Activated CD8-positive, alpha-beta T cell treated with anti-CD3 and anti-CD28 coated beads, Interleukin-2, amount 10 ng/mL, durations not matched to agents 7 days and 5 days (primary cell): ENCODE data around the gene RARG. TPM values are rescaled to one million over a fixed set of nuclear protein-coding genes. Genes with fewer than 3 reads are reported as not detected.

Experiments used
- ATAC-seq: fragments of 150-1000 bp; cut with Tn5 transposase; one replicate; pipeline ENCODE4 v1.10.0; 2021; ENCODE audit warnings: moderate library complexity
- CTCF ChIA-PET: fragments of 350-600 bp; sonication (Branson Sonifier 250); formaldehyde crosslinking; loops from one replicate; lab custom pipeline; 2021; ENCODE audit warnings: antibody characterized with exemption; lab: Charles Lee
- POLR2A ChIA-PET: fragments of 350-600 bp; sonication (Branson Sonifier 250); formaldehyde crosslinking; loops from one replicate; lab custom pipeline; 2021; ENCODE audit warnings: antibody characterized with exemption; lab: Charles Lee
- DNase-seq: peaks from one replicate; pipeline ENCODE4 v3.0.0-alpha.2; 2020
- H3K27ac Mint-ChIP-seq: one replicate; pipeline ENCODE4 v1.8.0; 2021; ENCODE audit warnings: mild to moderate bottlenecking, mixed read lengths
- H3K27me3 Mint-ChIP-seq: one replicate; pipeline ENCODE4 v1.8.0; 2021; ENCODE audit warnings: low read depth, mixed read lengths
- H3K36me3 Mint-ChIP-seq: one replicate; pipeline ENCODE4 v1.8.0; 2021; ENCODE audit warnings: low read depth, mixed read lengths
- H3K4me1 Mint-ChIP-seq: one replicate; pipeline ENCODE4 v1.8.0; 2021; ENCODE audit warnings: low read depth, mixed read lengths
- H3K4me3 Mint-ChIP-seq: one replicate; pipeline ENCODE4 v1.8.0; 2021; ENCODE audit warnings: mild to moderate bottlenecking, mixed read lengths
- H3K9me3 Mint-ChIP-seq: one replicate; pipeline ENCODE4 v1.8.0; 2022; ENCODE audit warnings: mixed read lengths; ENCODE audit not compliant: insufficient read depth
- total RNA-seq, 2 experiments: library from RNA; stranded (reverse); gene quantifications; one replicate each; pipeline ENCODE4 v1.2.3, GENCODE V29; 2021

Gene RARG
- 10 to 100 TPM; 44.1 to 45.9 TPM for total RNA-seq

GRCh38 chr12:53231921-53232645, at the start of gene RARG:
RARG (minus strand) TSS chr12:53232209; CDS start chr12:53227545, 4,664 bp downstream.
- Mint-ChIP-seq H3K4me1 (peaks cover 66% of the 10 kb centered on the region), H3K4me3 (peak within 1 kb of the TSS; percentile 83), H3K27me3 (no peaks in the 10 kb centered on the region), H3K27ac (peak within 1 kb of the TSS; percentile 76), H3K36me3 (peaks cover 1% of the 10 kb centered on the region), H3K9me3 (no peaks in the 10 kb centered on the region)
- POLR2A ChIA-PET = no interaction called here
- CTCF ChIA-PET = interaction anchor here (1.1 to 3.2 kb wide), 4 partner anchors 10 to 19 kb away, joined by 4 to 17 read pairs (median 10); a partner anchor contains a TSS
- ATAC-seq (peak; percentile 76), DNase-seq (peak; percentile 74)

- Mint-ChIP-seq H3K4me1 (peaks cover 4% of the 10 kb centered on the region), H3K36me3 (peaks cover 78% of the 10 kb centered on the region), H3K27me3 (no peaks in the 10 kb centered on the region), H3K27ac (no peak overlapping the region), H3K4me3 (no peak overlapping the region), H3K9me3 (no peaks in the 10 kb centered on the region)
- CTCF ChIA-PET = interaction anchor here (0.6 to 1.2 kb wide), 3 partner anchors 44 to 241 kb away, joined by 3 read pairs; no protein-coding TSS in a partner anchor
- DNase-seq = no peak
- POLR2A ChIA-PET = interaction anchor here (0.7 to 5.2 kb wide), 3 partner anchors 10 to 108 kb away, joined by 3 to 24 read pairs (median 4); partner anchors contain the start of gene ESPL1
- no peak for ATAC-seq
These were observed 48.0 kb upstream of the RARG start for GRCh38 chr12:53279888-53280498.

GRCh38 chr12:53279283-53279869, 47.4 kb upstream of the RARG start:
- ChIA-PET POLR2A (interaction anchor here (0.7 to 5.2 kb wide), 4 partner anchors 10 to 107 kb away, joined by 3 to 24 read pairs (median 4); partner anchors contain the start of gene ESPL1), CTCF (interaction anchor here (1.0 to 3.3 kb wide), 5 partner anchors 10 to 241 kb away, joined by 3 to 21 read pairs (median 3); partner anchors contain the start of gene ESPL1)
- no peak overlapping the region for H3K4me3 Mint-ChIP-seq
- peaks cover 7% of the 10 kb centered on the region for H3K4me1 Mint-ChIP-seq
- ATAC-seq = no peak
- H3K9me3 Mint-ChIP-seq = no peaks in the 10 kb centered on the region
- peaks cover 80% of the 10 kb centered on the region for H3K36me3 Mint-ChIP-seq
- DNase-seq = no peak
- no peaks in the 10 kb centered on the region for H3K27me3 Mint-ChIP-seq
- no peak overlapping the region for H3K27ac Mint-ChIP-seq

- peaks cover 72% of the 10 kb centered on the region for H3K36me3 Mint-ChIP-seq
- POLR2A ChIA-PET = interaction anchor here (1.2 to 5.2 kb wide), 4 partner anchors 8 to 46 kb away, joined by 3 to 24 read pairs (median 5); partner anchors contain the start of genes ESPL1 and PFDN5
- no peak overlapping the region for H3K4me3 Mint-ChIP-seq
- peaks cover 13% of the 10 kb centered on the region for H3K4me1 Mint-ChIP-seq
- H3K9me3 Mint-ChIP-seq = no peaks in the 10 kb centered on the region
- no peak overlapping the region for H3K27ac Mint-ChIP-seq
- no peaks in the 10 kb centered on the region for H3K27me3 Mint-ChIP-seq
- CTCF ChIA-PET = interaction anchor here (1.0 to 3.3 kb wide), 6 partner anchors 9 to 212 kb away, joined by 3 to 21 read pairs (median 4); partner anchors contain the start of gene ESPL1
- ATAC-seq (no peak), DNase-seq (no peak)
These were observed 46.0 kb upstream of the RARG start for GRCh38 chr12:53277981-53278380.

GRCh38 chr12:53276511-53276910, 44.5 kb upstream of the RARG start:
- H3K27me3 Mint-ChIP-seq = no peaks in the 10 kb centered on the region
- no peaks in the 10 kb centered on the region for H3K9me3 Mint-ChIP-seq
- peaks cover 72% of the 10 kb centered on the region for H3K36me3 Mint-ChIP-seq
- DNase-seq = no peak
- no peak for ATAC-seq
- H3K27ac Mint-ChIP-seq = peak overlapping the region; percentile 20
- ChIA-PET POLR2A (interaction anchor here (0.9 to 5.2 kb wide), 2 partner anchors 8 to 23 kb away, joined by 3 to 24 read pairs; partner anchors contain the start of genes ESPL1 and MYG1), CTCF (interaction anchor here (3.3 kb wide), 1 partner anchor 8 kb away, joined by 21 read pairs; the partner anchor contains the start of gene ESPL1)
- peaks cover 22% of the 10 kb centered on the region for H3K4me1 Mint-ChIP-seq
- no peak overlapping the region for H3K4me3 Mint-ChIP-seq

- peaks cover 79% of the 10 kb centered on the region for H3K36me3 Mint-ChIP-seq
- CTCF ChIA-PET = interaction anchor here (10.0 kb wide), 1 partner anchor 60 kb away, joined by 401 read pairs; no protein-coding TSS in a partner anchor
- H3K27ac Mint-ChIP-seq = no peak overlapping the region
- POLR2A ChIA-PET = no interaction called here
- no peaks in the 10 kb centered on the region for H3K9me3 Mint-ChIP-seq
- H3K27me3 Mint-ChIP-seq = no peaks in the 10 kb centered on the region
- ATAC-seq (no peak), DNase-seq (no peak)
- H3K4me3 Mint-ChIP-seq = no peak overlapping the region
- H3K4me1 Mint-ChIP-seq = peaks cover 40% of the 10 kb centered on the region
These were observed 42.4 kb upstream of the RARG start for GRCh38 chr12:53274445-53274844.

GRCh38 chr12:53268630-53269562, 36.9 kb upstream of the RARG start:
- ChIA-PET CTCF (interaction anchor here (0.7 to 10.0 kb wide), 25 partner anchors 9 to 215 kb away, joined by 3 to 401 read pairs (median 6); partner anchors contain the start of genes AAAS, CSAD, MYG1 and PFDN5), POLR2A (interaction anchor here (0.5 to 7.3 kb wide), 17 partner anchors 10 to 186 kb away, joined by 3 to 88 read pairs (median 8); partner anchors contain the start of genes CSAD, MYG1, PFDN5 and ZNF740)
- DNase-seq = no peak
- Mint-ChIP-seq H3K27me3 (no peaks in the 10 kb centered on the region), H3K4me3 (peak overlapping the region; percentile 98), H3K9me3 (no peaks in the 10 kb centered on the region), H3K27ac (peak overlapping the region; percentile 98), H3K4me1 (peaks cover 48% of the 10 kb centered on the region), H3K36me3 (peaks cover 47% of the 10 kb centered on the region)
- ATAC-seq = no peak

GRCh38 chr12:53267999-53268629, 36.1 kb upstream of the RARG start, which contains the start of gene ESPL1:
ESPL1 (plus strand) TSS chr12:53268299; CDS start chr12:53268767, 468 bp downstream.
- H3K4me1 Mint-ChIP-seq = peaks cover 47% of the 10 kb centered on the region
- CTCF ChIA-PET = interaction anchor here (0.6 to 10.0 kb wide), 43 partner anchors 9 to 214 kb away, joined by 3 to 401 read pairs (median 5); partner anchors contain the start of genes AAAS, CSAD, MYG1 and PFDN5
- H3K27ac Mint-ChIP-seq = peak within 1 kb of the TSS; percentile 98
- H3K9me3 Mint-ChIP-seq = no peaks in the 10 kb centered on the region
- peaks cover 45% of the 10 kb centered on the region for H3K36me3 Mint-ChIP-seq
- peak; percentile 93 for DNase-seq
- no peaks in the 10 kb centered on the region for H3K27me3 Mint-ChIP-seq
- peak within 1 kb of the TSS; percentile 98 for H3K4me3 Mint-ChIP-seq
- peak; percentile 95 for ATAC-seq
- POLR2A ChIA-PET = interaction anchor here (0.5 to 7.3 kb wide), 22 partner anchors 11 to 185 kb away, joined by 3 to 88 read pairs (median 6); partner anchors contain the start of genes CSAD, MYG1, PFDN5 and ZNF740

GRCh38 chr12:53267306-53267998, 35.4 kb upstream of the RARG start:
- peak; percentile 43 for DNase-seq
- peak overlapping the region; percentile 98 for H3K27ac Mint-ChIP-seq
- ATAC-seq = peak; percentile 52
- CTCF ChIA-PET = interaction anchor here (0.6 to 10.0 kb wide), 40 partner anchors 8 to 214 kb away, joined by 3 to 401 read pairs (median 6); partner anchors contain the start of genes AAAS, CSAD, MYG1 and PFDN5
- no peaks in the 10 kb centered on the region for H3K9me3 Mint-ChIP-seq
- peaks cover 44% of the 10 kb centered on the region for H3K4me1 Mint-ChIP-seq
- peak overlapping the region; percentile 98 for H3K4me3 Mint-ChIP-seq
- H3K27me3 Mint-ChIP-seq = no peaks in the 10 kb centered on the region
- POLR2A ChIA-PET = interaction anchor here (0.5 to 7.3 kb wide), 21 partner anchors 11 to 183 kb away, joined by 3 to 88 read pairs (median 5); partner anchors contain the start of genes CSAD, MYG1, PFDN5 and ZNF740
- peaks cover 41% of the 10 kb centered on the region for H3K36me3 Mint-ChIP-seq
